Naive thymus-derived CD4-positive, alpha-beta T cell (primary cell): ENCODE measurements around the gene LENG1. TPM values are rescaled to one million over a fixed set of nuclear protein-coding genes. Genes with fewer than 3 reads are reported as not detected.
A peak's percentile ranks its signal among the peaks of the same experiment; 100 is the strongest.

ENCODE experiments used
- ATAC-seq: fragments of 150-1000 bp; cut with Tn5 transposase; 2 replicates; pipeline ENCODE4 v1.10.0; 2021; ENCODE audit warnings: mild to moderate bottlenecking, moderate library complexity
- CTCF ChIA-PET: fragments of 350-600 bp; sonication (Branson Sonifier 250); formaldehyde crosslinking; loops from one replicate; lab custom pipeline; 2021; ENCODE audit warnings: antibody characterized with exemption; lab: Charles Lee
- POLR2A ChIA-PET: fragments of 350-600 bp; sonication (Branson Sonifier 250); formaldehyde crosslinking; loops from one replicate; lab custom pipeline; 2021; ENCODE audit warnings: antibody characterized with exemption, inconsistent platforms; lab: Charles Lee
- DNase-seq, 9 donors: peaks; one replicate each; pipeline versions ENCODE4 v3.0.0 to v3.0.0-alpha.2; 2020 to 2022; ENCODE audit warnings: mixed read lengths in 1 of 9
- H3K27ac ChIP-seq: one replicate; pipeline ENCODE4 v1.7.0; 2013; ENCODE audit warnings: mild to moderate bottlenecking, low read depth, low read length, moderate library complexity
- H3K27me3 ChIP-seq, 2 donors: one replicate each; pipeline ENCODE4 v1.7.0; 2013; ENCODE audit warnings: low read length in 2 of 2, mild to moderate bottlenecking in 2 of 2, moderate library complexity in 2 of 2; ENCODE audit not compliant: control insufficient read depth in 2 of 2, insufficient read depth in 2 of 2
- H3K36me3 ChIP-seq, 3 experiments: 1 replicate in 2 of 3; 2 replicates in 1 of 3; pipeline ENCODE4 v1.7.0; 2013; ENCODE audit warnings: low read length in 3 of 3, mild to moderate bottlenecking in 3 of 3, moderate library complexity in 1 of 3; ENCODE audit not compliant: insufficient read depth in 3 of 3, control insufficient read depth in 2 of 3
- H3K4me1 ChIP-seq, 2 donors: one replicate each; pipeline ENCODE4 v1.7.0; 2013; ENCODE audit warnings: low read length in 2 of 2, mild to moderate bottlenecking in 2 of 2, moderate library complexity in 1 of 2; ENCODE audit not compliant: control insufficient read depth in 2 of 2, insufficient read depth in 2 of 2
- H3K4me3 ChIP-seq: 2 replicates; pipeline ENCODE4 v1.7.0; 2013; ENCODE audit warnings: mild to moderate bottlenecking, low read length
- H3K9me3 ChIP-seq, 3 experiments: 1 replicate in 2 of 3; 2 replicates in 1 of 3; pipeline ENCODE4 v1.7.0; 2013; ENCODE audit warnings: low read length in 3 of 3; ENCODE audit not compliant: control insufficient read depth in 2 of 3
- H3K27ac Mint-ChIP-seq, 9 donors: one replicate each; pipeline ENCODE4 v1.8.0; 2020 to 2022; ENCODE audit warnings: mixed read lengths in 9 of 9, mild to moderate bottlenecking in 8 of 9, moderate library complexity in 5 of 9, inconsistent platforms in 2 of 9
- H3K27me3 Mint-ChIP-seq, 5 donors: one replicate each; pipeline ENCODE4 v1.8.0; 2021 to 2022; ENCODE audit warnings: mixed read lengths in 5 of 5, mild to moderate bottlenecking in 1 of 5
- H3K36me3 Mint-ChIP-seq, 5 donors: one replicate each; pipeline ENCODE4 v1.8.0; 2020 to 2022; ENCODE audit warnings: mixed read lengths in 5 of 5, mild to moderate bottlenecking in 3 of 5, inconsistent platforms in 1 of 5
- H3K4me1 Mint-ChIP-seq, 7 donors: one replicate each; pipeline ENCODE4 v1.8.0; 2020 to 2022; ENCODE audit warnings: mixed read lengths in 7 of 7, mild to moderate bottlenecking in 3 of 7, inconsistent platforms in 1 of 7
- H3K4me3 Mint-ChIP-seq, 10 donors: one replicate each; pipeline ENCODE4 v1.8.0; 2020 to 2022; ENCODE audit warnings: mild to moderate bottlenecking in 10 of 10, mixed read lengths in 10 of 10, moderate library complexity in 6 of 10, inconsistent platforms in 2 of 10
- H3K9me3 Mint-ChIP-seq, 11 donors: one replicate each; pipeline ENCODE4 v1.8.0; 2020 to 2022; ENCODE audit warnings: mixed read lengths in 11 of 11, mild to moderate bottlenecking in 4 of 11, inconsistent platforms in 1 of 11, moderate library complexity in 1 of 11
- intact Hi-C, 2 donors: fragments of 100-400 bp; cut with micrococcal nuclease; formaldehyde crosslinking; loops; one replicate each; pipeline ENCODE4 v1.15.1; 2023
- polyA plus RNA-seq, 2 donors: library from polyadenylated mRNA; unstranded; fragments of 300-500 nt; fragmentation: Illumina TruSeq; gene quantifications; one replicate each; pipeline ENCODE4 v1.2.3, GENCODE V29; 2021
- total RNA-seq, 6 experiments: library from RNA in 5 of 6; stranded (reverse) in 5 of 6; gene quantifications; 1 replicate in 5 of 6; 2 replicates in 1 of 6; pipeline ENCODE4 v1.2.3 and lab custom pipeline; 2021 to 2026

LENG1 gene
- total and polyA plus RNA-seq, 7 experiments from 2014 or later, result 7.1 to 20.4 (median 11.9) TPM

DNA sequence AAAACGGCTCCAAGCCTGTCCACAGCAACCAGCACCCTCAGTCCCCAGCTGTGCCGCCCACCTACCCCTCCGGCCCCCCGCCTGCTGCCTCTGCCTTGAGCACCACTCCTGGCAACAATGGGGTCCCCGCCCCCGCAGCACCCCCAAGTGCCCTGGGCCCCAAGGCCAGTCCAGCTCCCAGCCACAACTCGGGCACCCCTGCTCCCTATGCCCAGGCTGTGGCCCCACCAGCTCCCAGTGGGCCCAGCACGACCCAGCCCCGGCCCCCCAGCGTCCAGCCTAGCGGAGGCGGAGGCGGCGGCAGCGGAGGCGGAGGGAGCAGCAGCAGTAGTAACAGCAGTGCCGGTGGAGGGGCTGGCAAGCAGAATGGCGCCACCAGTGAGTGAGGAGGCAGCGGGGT lies 11.4 kb downstream of the LENG1 start:
- H3K27ac ChIP-seq, result no peak overlapping the region
- no peak overlapping the region for H3K4me3 ChIP-seq
- DNase-seq (no peak), ATAC-seq (no peak)
- Mint-ChIP-seq H3K27me3 (no peaks in the 10 kb centered on the region), H3K4me1 (peaks cover under 1 to 22% (median 7%) of the 10 kb centered on the region in 7 donors), H3K27ac (no peak overlapping the region), H3K4me3 (no peak overlapping the region), H3K36me3 (peaks cover 4 to 49% (median 20%) of the 10 kb centered on the region in 5 donors), H3K9me3 (peaks cover 0 to 1% (median 0%) of the 10 kb centered on the region in 11 donors)
- no peaks in the 10 kb centered on the region for H3K9me3 ChIP-seq
- POLR2A ChIA-PET, result interaction anchor here (1.1 to 1.4 kb wide), 3 partner anchors 8 to 33 kb away, joined by 4 to 6 read pairs (median 4); partner anchors contain the start of genes CNOT3, PRPF31 and TFPT
- peaks cover 0 to 2% of the 10 kb centered on the region in 2 donors for H3K4me1 ChIP-seq
- H3K36me3 ChIP-seq, result peaks cover 18 to 100% (median 41%) of the 10 kb centered on the region in 3 experiments
- intact Hi-C loops, result no loop called here
- H3K27me3 ChIP-seq, result no peaks in the 10 kb centered on the region
- CTCF ChIA-PET, result no interaction called here

DNA sequence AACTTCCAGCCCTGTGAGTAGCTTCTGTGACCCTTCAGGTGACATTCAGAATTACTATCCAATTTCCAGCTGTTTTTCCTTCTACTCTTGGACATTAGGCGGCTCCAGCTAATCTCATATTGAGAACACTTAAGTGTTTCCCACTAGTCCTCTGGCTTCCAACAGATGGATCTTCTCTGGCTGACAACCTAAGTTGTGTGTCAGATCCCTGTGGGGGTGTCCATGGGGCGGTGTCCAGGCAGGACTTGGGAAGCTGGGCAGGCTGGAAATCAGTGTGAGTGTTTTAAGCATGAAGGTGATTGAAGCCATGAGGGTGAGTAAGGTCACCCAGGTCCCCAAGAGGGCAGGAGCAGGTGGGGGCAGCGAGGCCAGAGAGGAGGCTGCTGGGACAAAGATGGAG lies 11.8 kb downstream of the LENG1 start:
- H3K27ac Mint-ChIP-seq, result peak overlapping the region in 2 of 9 donors; percentile 53 to 80
- POLR2A ChIA-PET, result interaction anchor here (1.1 to 1.4 kb wide), 3 partner anchors 8 to 32 kb away, joined by 4 to 6 read pairs (median 4); partner anchors contain the start of genes CNOT3, PRPF31 and TFPT

DNA sequence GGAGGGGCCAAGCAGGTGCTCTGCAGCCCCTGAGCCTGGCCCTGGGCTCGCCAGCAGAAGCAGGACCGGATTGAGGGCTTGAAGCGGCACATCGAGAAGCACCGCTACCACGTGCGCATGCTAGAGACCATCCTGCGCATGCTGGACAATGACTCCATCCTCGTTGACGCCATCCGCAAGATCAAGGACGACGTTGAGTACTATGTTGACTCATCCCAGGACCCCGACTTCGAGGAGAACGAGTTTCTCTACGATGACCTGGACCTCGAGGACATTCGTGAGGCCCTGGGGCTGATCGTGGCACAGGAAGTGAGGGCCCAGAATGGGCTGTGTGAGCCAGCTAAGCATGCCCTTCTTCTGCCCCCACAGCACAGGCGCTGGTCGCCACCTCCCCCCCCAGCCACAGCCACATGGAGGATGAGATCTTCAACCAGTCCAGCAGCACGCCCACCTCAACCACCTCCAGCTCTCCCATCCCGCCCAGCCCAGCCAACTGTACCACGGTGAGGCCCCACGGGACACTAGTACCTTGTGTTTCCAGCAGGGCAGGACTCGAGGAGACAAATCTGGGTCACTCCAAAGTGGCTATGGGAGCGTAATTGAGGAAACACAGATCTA lies 13.9 kb downstream of the LENG1 start:
- DNase-seq (no peak), ATAC-seq (no peak)
- CTCF ChIA-PET, result no interaction called here
- POLR2A ChIA-PET, result interaction anchor here (9.6 kb wide), 1 partner anchor 10 kb away, joined by 173 read pairs; the partner anchor contains the start of gene LENG1
- H3K4me3 ChIP-seq, result no peak overlapping the region
- no peak overlapping the region for H3K4me3 Mint-ChIP-seq
- peaks cover 0 to 2% of the 10 kb centered on the region in 2 donors for H3K4me1 ChIP-seq
- no peaks in the 10 kb centered on the region for H3K9me3 ChIP-seq
- no peak overlapping the region for H3K27ac ChIP-seq
- no peaks in the 10 kb centered on the region for H3K27me3 ChIP-seq
- peaks cover 0 to 2% (median 0%) of the 10 kb centered on the region in 11 donors for H3K9me3 Mint-ChIP-seq
- peaks cover 20 to 94% (median 49%) of the 10 kb centered on the region in 3 experiments for H3K36me3 ChIP-seq
- intact Hi-C loops, result no loop called here
- H3K27me3 Mint-ChIP-seq, result no peaks in the 10 kb centered on the region
- H3K4me1 Mint-ChIP-seq, result peaks cover 11 to 34% (median 15%) of the 10 kb centered on the region in 7 donors
- H3K36me3 Mint-ChIP-seq, result peaks cover 4 to 50% (median 25%) of the 10 kb centered on the region in 5 donors
- no peak overlapping the region for H3K27ac Mint-ChIP-seq

More for the DNA sequence above, 11.8 kb downstream of the LENG1 start:
- CTCF ChIA-PET, result no interaction called here
- peaks cover 4 to 51% (median 23%) of the 10 kb centered on the region in 5 donors for H3K36me3 Mint-ChIP-seq
- Histone ChIP-seq H3K36me3 (peaks cover 20 to 100% (median 46%) of the 10 kb centered on the region in 3 experiments), H3K4me3 (no peak overlapping the region), H3K27me3 (no peaks in the 10 kb centered on the region), H3K4me1 (no peaks in the 10 kb centered on the region), H3K27ac (no peak overlapping the region), H3K9me3 (no peaks in the 10 kb centered on the region)
- intact Hi-C loops, result no loop called here
- H3K9me3 Mint-ChIP-seq, result no peaks in the 10 kb centered on the region
- peaks cover 0 to 22% (median 6%) of the 10 kb centered on the region in 7 donors for H3K4me1 Mint-ChIP-seq
- ATAC-seq (no peak), DNase-seq (no peak)
- H3K4me3 Mint-ChIP-seq, result no peak overlapping the region
- H3K27me3 Mint-ChIP-seq, result no peaks in the 10 kb centered on the region

DNA sequence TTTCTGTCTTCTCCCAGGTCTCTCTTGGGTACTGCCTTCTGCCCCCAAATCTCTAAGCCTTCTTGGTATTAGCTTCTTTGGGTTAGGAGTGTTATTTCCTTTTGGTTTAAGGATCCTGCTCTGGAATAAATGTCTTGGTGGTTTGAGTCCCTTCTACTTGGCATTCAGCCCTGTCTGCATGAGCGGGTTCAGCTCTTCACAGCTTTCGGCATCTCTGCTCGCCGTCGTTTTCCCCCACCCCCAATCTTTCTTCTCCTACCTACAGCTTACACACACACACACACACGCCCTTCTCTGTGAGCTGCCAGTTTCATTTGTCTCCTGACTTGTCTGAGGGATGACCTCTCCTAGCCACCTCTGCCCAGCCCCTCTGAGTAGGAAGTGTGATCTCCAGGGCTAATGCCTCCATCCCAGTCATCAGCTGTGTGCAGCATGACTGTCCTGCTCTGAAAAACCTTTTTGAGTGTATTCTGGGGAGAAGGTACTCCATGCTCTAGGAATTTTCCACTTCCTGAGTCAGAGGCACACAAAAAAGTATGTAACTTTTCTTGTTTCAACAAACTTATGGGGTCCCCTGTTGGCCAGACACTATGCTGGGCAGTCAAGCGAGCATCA lies 17.2 kb downstream of the LENG1 start:
- Histone ChIP-seq H3K36me3 (peaks cover 20 to 68% (median 38%) of the 10 kb centered on the region in 3 experiments), H3K27me3 (no peaks in the 10 kb centered on the region), H3K27ac (peak overlapping the region; percentile 6), H3K4me3 (no peak overlapping the region), H3K4me1 (peaks cover 10 to 22% of the 10 kb centered on the region in 2 donors), H3K9me3 (no peaks in the 10 kb centered on the region)
- Mint-ChIP-seq H3K27me3 (no peaks in the 10 kb centered on the region), H3K36me3 (peaks cover 0 to 43% (median 16%) of the 10 kb centered on the region in 5 donors), H3K27ac (peak overlapping the region in 4 of 9 donors; percentile 33 to 77 (median 59)), H3K9me3 (peaks cover 0 to 2% (median 0%) of the 10 kb centered on the region in 11 donors), H3K4me1 (peaks cover 31 to 40% (median 37%) of the 10 kb centered on the region in 7 donors), H3K4me3 (peak overlapping the region in 1 of 10 donors; percentile 16)
- ChIA-PET CTCF (no interaction called here), POLR2A (interaction anchor here (1.2 to 9.6 kb wide), 2 partner anchors 13 to 28 kb away, joined by 4 to 173 read pairs; partner anchors contain the start of genes LENG1 and TFPT)
- intact Hi-C loops, result no loop called here
- DNase-seq (no peak), ATAC-seq (no peak)

DNA sequence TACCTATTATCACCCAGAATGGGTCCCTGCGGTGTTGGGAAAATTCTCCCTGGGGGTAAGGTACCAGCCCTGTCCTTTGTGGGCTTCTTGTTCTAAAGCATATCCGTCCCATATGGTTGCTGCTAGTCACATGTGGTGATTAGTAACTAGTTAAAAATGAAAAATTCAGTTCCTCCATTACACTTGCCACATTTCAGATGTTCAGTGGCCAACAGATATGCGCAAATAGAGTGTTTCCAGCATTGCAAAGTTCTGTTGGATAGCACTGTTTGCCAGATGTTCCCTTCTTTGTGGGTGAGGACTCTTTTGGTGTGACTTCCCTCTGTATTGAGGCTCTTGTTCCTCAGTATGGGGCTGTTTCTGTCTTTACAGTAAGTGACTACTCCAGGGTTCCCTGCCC lies 18.2 kb downstream of the LENG1 start:
- Mint-ChIP-seq H3K9me3 (peaks cover 0 to 3% (median 0%) of the 10 kb centered on the region in 11 donors), H3K4me1 (peaks cover 35 to 46% (median 43%) of the 10 kb centered on the region in 7 donors), H3K27ac (peak overlapping the region in 1 of 9 donors; percentile 92), H3K27me3 (no peaks in the 10 kb centered on the region), H3K4me3 (peak overlapping the region in 2 of 10 donors; percentile 8 to 98), H3K36me3 (peaks cover 0 to 35% (median 16%) of the 10 kb centered on the region in 5 donors)
- ChIA-PET POLR2A (interaction anchor here (1.2 to 9.6 kb wide), 2 partner anchors 14 to 27 kb away, joined by 4 to 173 read pairs; partner anchors contain the start of genes LENG1 and TFPT), CTCF (no interaction called here)
- Histone ChIP-seq H3K36me3 (peaks cover 20 to 59% (median 30%) of the 10 kb centered on the region in 3 experiments), H3K4me3 (no peak overlapping the region), H3K9me3 (no peaks in the 10 kb centered on the region), H3K27me3 (no peaks in the 10 kb centered on the region), H3K4me1 (peaks cover 13 to 22% of the 10 kb centered on the region in 2 donors), H3K27ac (no peak overlapping the region)
- intact Hi-C loops, result no loop called here
- ATAC-seq (no peak), DNase-seq (no peak)

DNA sequence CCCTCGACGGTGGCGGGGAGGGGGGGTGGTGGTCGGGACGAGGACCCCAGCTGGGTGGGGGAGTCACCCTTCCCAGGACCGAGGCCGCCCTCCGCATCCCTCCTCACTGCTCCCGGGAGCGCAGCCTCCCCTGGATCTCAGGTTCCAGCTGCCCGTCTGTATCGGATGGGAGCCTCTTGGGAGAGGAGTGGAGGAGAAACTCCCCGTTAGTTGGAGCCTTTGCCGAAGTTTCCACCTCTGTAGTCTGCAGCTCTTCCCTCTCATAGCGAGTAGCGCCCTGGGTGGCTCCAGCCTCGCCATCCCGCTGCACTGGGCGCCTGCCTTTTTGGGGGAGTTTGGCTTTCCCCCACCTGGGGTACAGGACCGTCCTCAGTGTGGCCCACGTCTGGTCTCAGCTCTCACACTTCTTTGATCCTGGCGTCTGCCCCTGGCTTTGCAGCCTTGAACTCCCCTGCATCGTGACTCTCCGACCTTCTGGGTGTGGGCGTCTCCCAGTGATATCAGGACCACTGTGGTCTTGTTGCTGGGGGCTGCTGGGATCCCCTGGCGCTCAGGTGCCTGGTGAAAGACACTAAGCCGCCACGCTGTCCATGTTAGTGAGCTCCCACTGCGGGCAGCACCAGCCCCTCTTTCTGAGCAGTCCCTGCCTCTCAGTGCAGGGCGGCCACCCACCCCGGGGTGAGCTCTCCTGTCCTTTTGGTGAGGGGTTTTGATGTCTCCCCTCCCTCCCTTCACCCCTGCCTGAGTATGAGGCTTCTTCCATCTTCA lies 20.8 kb downstream of the LENG1 start:
- ChIA-PET CTCF (interaction anchor here (0.5 kb wide), 1 partner anchor 37 kb away, joined by 6 read pairs; no protein-coding TSS in a partner anchor), POLR2A (interaction anchor here (0.6 to 9.6 kb wide), 4 partner anchors 17 to 1008 kb away, joined by 6 to 173 read pairs (median 67); partner anchors contain the start of genes LENG1, MBOAT7, PRPF31 and TFPT)
- Mint-ChIP-seq H3K36me3 (peaks cover 0 to 21% (median 6%) of the 10 kb centered on the region in 5 donors), H3K4me1 (peaks cover 38 to 60% (median 47%) of the 10 kb centered on the region in 7 donors), H3K9me3 (peaks cover 0 to 3% (median 0%) of the 10 kb centered on the region in 11 donors), H3K4me3 (peak overlapping the region; percentile 80 to 98 (median 85)), H3K27me3 (no peaks in the 10 kb centered on the region), H3K27ac (peak overlapping the region; percentile 85 to 94 (median 92))
- DNase-seq (no peak), ATAC-seq (no peak)
- Histone ChIP-seq H3K9me3 (no peaks in the 10 kb centered on the region), H3K4me3 (peak overlapping the region; percentile 66), H3K4me1 (peaks cover 19 to 28% of the 10 kb centered on the region in 2 donors), H3K36me3 (peaks cover 8 to 32% (median 13%) of the 10 kb centered on the region in 3 experiments), H3K27ac (peak overlapping the region; percentile 97), H3K27me3 (no peaks in the 10 kb centered on the region)
- intact Hi-C loops, result loop anchor here in 1 of 2 donors (10.0 kb wide), 1 partner anchor 326 kb away; the partner anchor contains the start of gene LENG9
